GM21390 (cell line): ENCODE measurements around the gene AP3D1.

Experiments
- ATAC-seq: cut with Tn5 transposase; IDR thresholded peaks from one replicate; pipeline ENCODE4 v1.9.1; 2021; ENCODE audit not compliant: unreplicated experiment

The AP3D1 gene

GRCh38 chr19:2050991-2051772 lies 100.2 kb downstream of the AP3D1 start, which contains the start of gene MKNK2:
Gene MKNK2 (minus strand): TSS chr19:2051244. CDS start chr19:2050851, 393 bp downstream.
- ATAC-seq: peak; percentile 37
